NCI-H1048 (cell line): ENCODE data around the gene TAS2R42.

Source experiments
- DNase-seq: peaks from one replicate; lab custom pipeline; 2025; lab: John Stamatoyannopoulos, UW

Gene TAS2R42

GRCh38 chr12:11144297-11144696 is 42.4 kb downstream of the TAS2R42 start:
- no peak for DNase-seq

DNA sequence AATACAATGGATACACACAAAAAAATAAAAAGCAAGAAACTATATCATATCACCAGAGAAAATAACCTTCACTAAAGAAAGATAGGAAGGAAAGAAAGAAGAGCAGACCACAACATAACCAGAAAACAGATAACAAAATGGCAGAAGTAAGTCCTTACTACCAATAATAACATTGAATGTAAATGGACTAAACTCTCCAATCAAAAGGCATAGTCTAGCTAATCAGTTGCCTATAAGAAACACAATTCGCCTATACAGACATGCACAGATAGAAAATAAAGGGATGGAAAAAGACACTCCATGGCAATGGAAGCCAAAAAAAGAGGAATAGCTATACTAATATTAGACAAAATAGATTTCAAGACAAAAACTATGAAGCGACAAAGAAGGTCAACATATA is 43.4 kb downstream of the TAS2R42 start:
- no peak for DNase-seq

GRCh38 chr12:11136075-11136474 is 50.7 kb downstream of the TAS2R42 start:
- DNase-seq, result no peak
